PFSK-1 (cell line): ENCODE data around the gene JMJD1C.

ENCODE experiments used
- POLR2AphosphoS5 ChIP-seq: IDR thresholded peaks from 2 replicates; pipeline ENCODE4 v1.6.1; 2012; ENCODE audit warnings: low read depth, mild to moderate bottlenecking, control low read depth, low read length, moderate library complexity
- REST ChIP-seq, 2 experiments: IDR thresholded peaks; 2 replicates each; pipeline versions ENCODE4 v1.6.1 to v1.8.0; 2011 to 2012; ENCODE audit warnings: low read depth in 2 of 2, low read length in 2 of 2, control low read depth in 1 of 2, inconsistent platforms in 1 of 2, mild to moderate bottlenecking in 1 of 2, moderate library complexity in 1 of 2; ENCODE audit not compliant: insufficient read depth in 1 of 2
- SIN3A ChIP-seq: IDR thresholded peaks from 2 replicates; pipeline ENCODE4 v1.6.1; 2012; ENCODE audit warnings: mild to moderate bottlenecking, low read length, moderate library complexity, borderline replicate concordance; ENCODE audit not compliant: insufficient read depth
- TAF1 ChIP-seq: IDR thresholded peaks from 2 replicates; pipeline ENCODE4 v1.6.1; 2012; ENCODE audit warnings: low read length, control low read depth, borderline replicate concordance; ENCODE audit not compliant: insufficient read depth

DNA sequence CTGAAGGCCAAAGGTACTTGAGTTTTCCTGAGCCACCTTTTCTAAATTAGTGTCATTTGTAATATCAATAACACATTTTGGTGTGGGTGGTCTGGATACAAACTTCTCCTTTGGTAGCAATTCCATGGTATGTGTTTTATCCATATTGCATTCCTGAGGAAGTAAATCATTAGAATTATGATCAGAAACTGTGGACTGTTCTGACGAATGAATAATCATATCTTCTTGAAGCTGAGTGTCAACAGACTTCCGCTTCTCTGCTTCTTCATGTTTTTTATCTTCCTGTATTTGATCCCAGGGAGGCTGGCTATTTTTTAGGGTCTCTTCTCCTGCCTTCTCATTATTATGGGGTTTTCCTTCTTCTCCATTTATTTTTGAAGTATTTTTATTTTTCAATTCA, 251.2 kb downstream of the JMJD1C start:
- TF ChIP-seq TAF1 (no peak), POLR2AphosphoS5 (no peak), SIN3A (no peak), REST (IDR thresholded peaks at IDR 0.05; ENCODE audit: insufficient read depth in 1 of 2, low read depth in 2 of 2, low read length in 2 of 2) (no peak)
